ENCODE results near the gene ZNF169.

The ZNF169 gene

DNA sequence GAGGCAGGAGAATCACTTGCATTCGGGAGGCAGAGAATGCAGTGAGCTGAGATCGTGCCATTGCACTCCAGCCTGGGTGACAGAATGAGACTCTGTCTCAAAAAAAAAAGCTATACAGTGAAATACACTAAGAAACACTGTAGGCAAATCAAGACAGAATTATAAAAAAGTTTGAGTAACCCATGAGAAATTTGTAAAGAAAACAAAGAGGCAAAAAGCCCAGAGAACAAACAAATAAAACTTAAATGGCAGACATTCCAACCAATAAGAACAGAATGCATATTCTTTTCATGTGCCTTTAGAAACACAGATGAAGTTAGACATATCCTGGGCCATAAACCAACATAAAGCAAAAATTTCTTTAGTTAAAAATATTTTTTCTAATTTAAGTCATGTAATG, 30.6 kb downstream of the ZNF169 start:
- H3K79me2 ChIP-seq (ENCODE audit: low read length): no peaks in the 10 kb centered on the region
- no peak for DNase-seq
- no peaks in the 10 kb centered on the region for H4K20me1 ChIP-seq (ENCODE audit: insufficient read depth, low read length)
- H3K4me1 ChIP-seq (ENCODE audit: low read length): no peaks in the 10 kb centered on the region
- no peak overlapping the region for H3K27ac ChIP-seq (ENCODE audit: low read length)
- no peak overlapping the region for H3K4me3 ChIP-seq (ENCODE audit: low read length)
- H3K9ac ChIP-seq (ENCODE audit: low read length): no peak overlapping the region
- no peaks in the 10 kb centered on the region for H3K9me2 ChIP-seq (replicated peaks; ENCODE audit: insufficient read depth, low read length)
- H3K9me3 ChIP-seq (replicated peaks; ENCODE audit: insufficient read depth, low read length): no peaks in the 10 kb centered on the region
- no peak for TF ChIP-seq EZH2 (optimal IDR thresholded peaks at IDR 0.05; ENCODE audit: low read depth, low read length)
- TF ChIP-seq, protein P1, sequence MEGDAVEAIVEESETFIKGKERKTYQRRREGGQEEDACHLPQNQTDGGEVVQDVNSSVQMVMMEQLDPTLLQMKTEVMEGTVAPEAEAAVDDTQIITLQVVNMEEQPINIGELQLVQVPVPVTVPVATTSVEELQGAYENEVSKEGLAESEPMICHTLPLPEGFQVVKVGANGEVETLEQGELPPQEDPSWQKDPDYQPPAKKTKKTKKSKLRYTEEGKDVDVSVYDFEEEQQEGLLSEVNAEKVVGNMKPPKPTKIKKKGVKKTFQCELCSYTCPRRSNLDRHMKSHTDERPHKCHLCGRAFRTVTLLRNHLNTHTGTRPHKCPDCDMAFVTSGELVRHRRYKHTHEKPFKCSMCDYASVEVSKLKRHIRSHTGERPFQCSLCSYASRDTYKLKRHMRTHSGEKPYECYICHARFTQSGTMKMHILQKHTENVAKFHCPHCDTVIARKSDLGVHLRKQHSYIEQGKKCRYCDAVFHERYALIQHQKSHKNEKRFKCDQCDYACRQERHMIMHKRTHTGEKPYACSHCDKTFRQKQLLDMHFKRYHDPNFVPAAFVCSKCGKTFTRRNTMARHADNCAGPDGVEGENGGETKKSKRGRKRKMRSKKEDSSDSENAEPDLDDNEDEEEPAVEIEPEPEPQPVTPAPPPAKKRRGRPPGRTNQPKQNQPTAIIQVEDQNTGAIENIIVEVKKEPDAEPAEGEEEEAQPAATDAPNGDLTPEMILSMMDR (IDR thresholded peaks at IDR 0.05; ENCODE audit: low read length): no peak
- TF ChIP-seq EZH2phosphoT487 (IDR thresholded peaks at IDR 0.05; ENCODE audit: low read length): no peak
- H3F3A ChIP-seq (ENCODE audit: insufficient read depth, low read length): no peaks in the 10 kb centered on the region
- H3K27me3 ChIP-seq (replicated peaks; ENCODE audit: insufficient read depth, low read length): no peaks in the 10 kb centered on the region
- no peak overlapping the region for H2AFZ ChIP-seq (ENCODE audit: low read length)
- no peaks in the 10 kb centered on the region for H3K36me3 ChIP-seq (replicated peaks; ENCODE audit: insufficient read depth, low read length)
- H3K4me2 ChIP-seq (ENCODE audit: low read depth, low read length): no peak overlapping the region

DNA sequence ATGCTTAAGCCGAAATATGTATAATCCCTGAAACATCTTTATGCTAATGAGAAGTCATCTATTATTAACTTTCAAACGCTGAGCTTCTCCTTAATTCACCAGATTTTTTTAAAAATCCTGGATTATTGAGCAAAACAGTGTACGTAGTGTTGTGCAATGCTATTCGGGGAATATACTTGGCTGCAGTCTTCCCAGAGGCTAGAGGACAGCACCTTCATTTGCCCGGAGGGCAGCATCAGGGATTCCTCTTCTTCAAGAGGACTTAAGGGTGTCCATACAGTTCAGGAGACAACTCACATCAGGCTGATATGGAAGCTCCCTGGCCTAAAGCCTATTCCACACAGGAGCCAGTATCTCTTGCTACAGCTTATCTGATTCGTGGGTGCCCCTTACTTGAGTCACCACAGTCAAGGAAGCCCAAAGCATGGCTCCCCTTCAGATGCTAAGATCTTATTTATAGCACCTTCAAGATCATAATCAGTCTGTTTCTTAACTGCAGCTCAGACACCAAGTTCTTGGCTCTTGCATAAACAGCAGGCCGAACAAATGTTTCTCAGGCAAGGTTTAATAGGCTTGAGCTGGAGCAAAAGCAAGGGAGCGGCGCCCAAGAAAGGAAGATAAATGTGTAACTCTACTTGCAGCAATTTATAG, 40.0 kb downstream of the ZNF169 start:
- Histone ChIP-seq H3K9me3 (replicated peaks; ENCODE audit: insufficient read depth, low read length) (no peaks in the 10 kb centered on the region), H3K4me1 (ENCODE audit: low read length) (no peaks in the 10 kb centered on the region), H3K9me2 (replicated peaks; ENCODE audit: insufficient read depth, low read length) (no peaks in the 10 kb centered on the region), H3K27me3 (replicated peaks; ENCODE audit: insufficient read depth, low read length) (no peaks in the 10 kb centered on the region), H3K36me3 (replicated peaks; ENCODE audit: insufficient read depth, low read length) (no peaks in the 10 kb centered on the region), H3K4me2 (ENCODE audit: low read depth, low read length) (no peak overlapping the region), H2AFZ (ENCODE audit: low read length) (no peak overlapping the region), H3K79me2 (ENCODE audit: low read length) (no peaks in the 10 kb centered on the region), H3K27ac (ENCODE audit: low read length) (no peak overlapping the region), H3F3A (ENCODE audit: insufficient read depth, low read length) (no peaks in the 10 kb centered on the region), H3K9ac (ENCODE audit: low read length) (no peak overlapping the region), H3K4me3 (ENCODE audit: low read length) (no peak overlapping the region), H4K20me1 (ENCODE audit: insufficient read depth, low read length) (no peaks in the 10 kb centered on the region)
- TF ChIP-seq, protein P1 (IDR thresholded peaks at IDR 0.05; ENCODE audit: low read length): no peak
- no peak for TF ChIP-seq EZH2 (optimal IDR thresholded peaks at IDR 0.05; ENCODE audit: low read depth, low read length)
- TF ChIP-seq EZH2phosphoT487 (IDR thresholded peaks at IDR 0.05; ENCODE audit: low read length): no peak
- DNase-seq: no peak

DNA sequence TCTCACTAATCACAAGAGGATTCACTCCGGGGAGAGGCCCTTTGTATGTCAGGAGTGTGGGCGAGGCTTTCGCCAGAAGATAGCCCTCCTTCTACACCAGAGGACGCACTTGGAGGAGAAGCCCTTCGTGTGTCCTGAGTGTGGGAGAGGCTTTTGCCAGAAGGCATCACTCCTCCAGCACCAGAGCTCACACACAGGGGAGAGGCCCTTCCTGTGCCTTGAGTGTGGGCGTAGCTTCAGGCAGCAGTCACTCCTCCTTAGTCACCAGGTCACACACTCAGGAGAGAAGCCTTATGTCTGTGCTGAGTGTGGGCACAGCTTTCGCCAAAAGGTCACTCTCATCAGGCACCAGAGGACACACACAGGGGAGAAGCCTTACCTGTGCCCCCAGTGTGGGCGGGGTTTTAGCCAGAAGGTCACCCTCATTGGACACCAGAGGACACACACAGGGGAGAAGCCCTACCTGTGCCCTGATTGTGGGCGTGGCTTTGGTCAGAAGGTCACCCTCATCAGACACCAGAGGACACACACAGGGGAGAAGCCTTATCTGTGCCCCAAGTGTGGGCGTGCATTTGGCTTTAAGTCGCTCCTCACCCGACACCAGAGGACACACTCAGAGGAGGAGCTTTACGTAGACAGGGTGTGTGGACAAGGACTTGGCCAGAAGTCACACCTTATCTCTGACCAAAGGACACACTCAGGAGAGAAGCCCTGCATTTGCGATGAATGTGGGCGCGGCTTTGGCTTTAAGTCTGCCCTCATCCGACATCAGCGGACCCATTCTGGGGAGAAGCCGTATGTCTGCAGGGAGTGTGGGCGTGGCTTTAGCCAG, 41.6 kb downstream of the ZNF169 start:
- H3K27ac ChIP-seq (ENCODE audit: low read length): no peak overlapping the region
- H3K4me2 ChIP-seq (ENCODE audit: low read depth, low read length): no peak overlapping the region
- H3F3A ChIP-seq (ENCODE audit: insufficient read depth, low read length): no peaks in the 10 kb centered on the region

More for the DNA sequence above, 41.6 kb downstream of the ZNF169 start:
- DNase-seq: no peak
- Histone ChIP-seq H3K9ac (ENCODE audit: low read length) (no peak overlapping the region), H3K4me1 (ENCODE audit: low read length) (no peaks in the 10 kb centered on the region), H3K36me3 (replicated peaks; ENCODE audit: insufficient read depth, low read length) (no peaks in the 10 kb centered on the region), H3K79me2 (ENCODE audit: low read length) (no peaks in the 10 kb centered on the region), H2AFZ (ENCODE audit: low read length) (no peak overlapping the region), H3K9me3 (replicated peaks; ENCODE audit: insufficient read depth, low read length) (no peaks in the 10 kb centered on the region), H4K20me1 (ENCODE audit: insufficient read depth, low read length) (no peaks in the 10 kb centered on the region), H3K4me3 (ENCODE audit: low read length) (no peak overlapping the region), H3K9me2 (replicated peaks; ENCODE audit: insufficient read depth, low read length) (no peaks in the 10 kb centered on the region), H3K27me3 (replicated peaks; ENCODE audit: insufficient read depth, low read length) (no peaks in the 10 kb centered on the region)
- TF ChIP-seq EZH2phosphoT487 (IDR thresholded peaks at IDR 0.05; ENCODE audit: low read length): no peak
- TF ChIP-seq, protein P1 (IDR thresholded peaks at IDR 0.05; ENCODE audit: low read length): no peak
- no peak for TF ChIP-seq EZH2 (optimal IDR thresholded peaks at IDR 0.05; ENCODE audit: low read depth, low read length)
